GM23248 (cell line): ENCODE results near the gene DCAF7. TPM values are rescaled to one million over a fixed set of nuclear protein-coding genes. Genes with fewer than 3 reads are reported as not detected.

Experiments
- DNase-seq: peaks from one replicate; pipeline ENCODE4 v3.0.0-alpha.2; 2015
- H2AFZ ChIP-seq: fragments of 200-600 bp; sonication (generic); 2 replicates; pipeline ENCODE4 v1.6.1; 2016; ENCODE audit warnings: antibody characterized with exemption
- H3F3A ChIP-seq: fragments of 200-600 bp; sonication (generic); 2 replicates; pipeline ENCODE4 v1.6.1; 2016; ENCODE audit warnings: mild to moderate bottlenecking, antibody characterized with exemption, mixed run types; ENCODE audit not compliant: insufficient read depth
- H3K27ac ChIP-seq: fragments of 200-600 bp; sonication (generic); 2 replicates; pipeline ENCODE4 v1.5.1; 2016; ENCODE audit warnings: mild to moderate bottlenecking
- H3K27me3 ChIP-seq: fragments of 200-600 bp; sonication (generic); replicated peaks from 2 replicates; pipeline ENCODE4 v1.6.1; 2016; ENCODE audit warnings: mild to moderate bottlenecking; ENCODE audit not compliant: insufficient read depth
- H3K36me3 ChIP-seq: fragments of 200-600 bp; sonication (generic); 2 replicates; pipeline ENCODE4 v1.6.1; 2016; ENCODE audit warnings: low read depth, mild to moderate bottlenecking
- H3K4me1 ChIP-seq: fragments of 200-600 bp; sonication (generic); 2 replicates; pipeline ENCODE4 v1.6.1; 2016; ENCODE audit warnings: mild to moderate bottlenecking; ENCODE audit not compliant: insufficient read depth
- H3K4me2 ChIP-seq: fragments of 200-600 bp; sonication (generic); one replicate; pipeline ENCODE4 v1.6.1; 2016; ENCODE audit warnings: mild to moderate bottlenecking; ENCODE audit not compliant: unreplicated experiment
- H3K4me3 ChIP-seq: fragments of 200-600 bp; sonication (generic); 2 replicates; pipeline ENCODE4 v1.5.1; 2016; ENCODE audit warnings: mild to moderate bottlenecking
- H3K79me2 ChIP-seq: fragments of 200-600 bp; sonication (generic); 2 replicates; pipeline ENCODE4 v1.6.1; 2016; ENCODE audit warnings: mild to moderate bottlenecking; ENCODE audit not compliant: insufficient read depth
- H3K9ac ChIP-seq: fragments of 200-600 bp; sonication (generic); 2 replicates; pipeline ENCODE4 v1.6.1; 2016; ENCODE audit warnings: mild to moderate bottlenecking
- H3K9me2 ChIP-seq: fragments of 200-600 bp; sonication (generic); 2 replicates; pipeline ENCODE4 v1.6.1; 2016; ENCODE audit warnings: mixed run types, mild to moderate bottlenecking, moderate library complexity; ENCODE audit not compliant: insufficient read depth
- H3K9me3 ChIP-seq: fragments of 200-600 bp; sonication (generic); one replicate; pipeline ENCODE4 v1.6.1; 2017; ENCODE audit warnings: low read depth
- H4K20me1 ChIP-seq: fragments of 200-600 bp; sonication (generic); 2 replicates; pipeline ENCODE4 v1.6.0; 2016; ENCODE audit not compliant: insufficient read depth
- EZH2 ChIP-seq: fragments of 200-600 bp; sonication (generic); IDR thresholded peaks from 2 replicates; pipeline ENCODE4 v1.6.1; 2018; ENCODE audit warnings: antibody characterized with exemption, mild to moderate bottlenecking; ENCODE audit not compliant: insufficient read depth, poor library complexity, severe bottlenecking
- EZH2phosphoT487 ChIP-seq: fragments of 200-600 bp; sonication (generic); IDR thresholded peaks from 2 replicates; pipeline ENCODE4 v1.6.1; 2018; ENCODE audit warnings: antibody characterized with exemption, moderate library complexity, mild to moderate bottlenecking, low read depth; ENCODE audit not compliant: insufficient read depth
- WGBS, 2 experiments: methylation state at CpG; one replicate each; pipeline ENCODE4 v1.1.6; 2015 to 2017; ENCODE audit warnings: low lambda C conversion rate in 2 of 2, low coverage in 1 of 2; ENCODE audit errors: missing lambda C conversion rate in 2 of 2; 5-methylcytosine and 5-hydroxymethylcytosine counted together
- in situ Hi-C: fragments of 300-500 bp; cut with MboI; formaldehyde crosslinking; loops from 2 replicates; pipeline ENCODE4 v1.15.0; 2020
- polyA plus RNA-seq: library from polyadenylated mRNA; unstranded; fragments of >200 nt; fragmentation: Nextera tagmentation; extraction: Ambion mirVana; gene quantifications from 2 replicates; pipeline ENCODE4 v1.2.1, GENCODE V29; 2016
- total RNA-seq: library from RNA; depleted of rRNA; stranded (reverse); fragments of >200 nt; shearing (Covaris generic); gene quantifications from 2 replicates; pipeline ENCODE4 v1.2.3, GENCODE V29; 2014; rRNA removed

Gene DCAF7, protein sequence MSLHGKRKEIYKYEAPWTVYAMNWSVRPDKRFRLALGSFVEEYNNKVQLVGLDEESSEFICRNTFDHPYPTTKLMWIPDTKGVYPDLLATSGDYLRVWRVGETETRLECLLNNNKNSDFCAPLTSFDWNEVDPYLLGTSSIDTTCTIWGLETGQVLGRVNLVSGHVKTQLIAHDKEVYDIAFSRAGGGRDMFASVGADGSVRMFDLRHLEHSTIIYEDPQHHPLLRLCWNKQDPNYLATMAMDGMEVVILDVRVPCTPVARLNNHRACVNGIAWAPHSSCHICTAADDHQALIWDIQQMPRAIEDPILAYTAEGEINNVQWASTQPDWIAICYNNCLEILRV
- total RNA-seq = 21.2 and 21.6 TPM in 2 replicates
- 38.2 and 38.4 TPM in 2 replicates for polyA plus RNA-seq

GRCh38 chr17:63549946-63550816 is at the start of gene DCAF7:
TSS of gene DCAF7 (plus strand) at chr17:63550477. CDS start at chr17:63550678, 201 bp downstream.
- Histone ChIP-seq H3K9ac (peak within 1 kb of the TSS; percentile 90), H3K27ac (peak within 1 kb of the TSS; percentile 82), H3K9me2 (no peaks in the 10 kb centered on the region), H3K4me1 (peaks cover 20% of the 10 kb centered on the region), H3F3A (peaks cover 14% of the 10 kb centered on the region), H4K20me1 (peaks cover 26% of the 10 kb centered on the region), H3K4me3 (peak within 1 kb of the TSS; percentile 82), H3K79me2 (peaks cover 48% of the 10 kb centered on the region), H2AFZ (peak within 1 kb of the TSS; percentile 94), H3K36me3 (no peaks in the 10 kb centered on the region), H3K27me3 (no peaks in the 10 kb centered on the region), H3K4me2 (peak within 1 kb of the TSS; percentile 99), H3K9me3 (no peaks in the 10 kb centered on the region)
- peak; percentile 100 for DNase-seq
- WGBS, 2 experiments = 0% methylated on average over 64 to 65 of the region's 72 CpGs
- TF ChIP-seq EZH2 (no peak), EZH2phosphoT487 (no peak)
- in situ Hi-C loops = no loop called here

- no peak overlapping the region for H3K27ac ChIP-seq
- H3K9ac ChIP-seq = no peak overlapping the region
- no peak overlapping the region for H3K4me3 ChIP-seq
- no peaks in the 10 kb centered on the region for H3K79me2 ChIP-seq
- H2AFZ ChIP-seq = no peak overlapping the region
- TF ChIP-seq EZH2phosphoT487 (no peak), EZH2 (no peak)
- no peaks in the 10 kb centered on the region for H3K9me3 ChIP-seq
- H3F3A ChIP-seq = no peaks in the 10 kb centered on the region
- in situ Hi-C loops = no loop called here
- no peak overlapping the region for H3K4me2 ChIP-seq
- H3K27me3 ChIP-seq = peaks cover 17% of the 10 kb centered on the region
- WGBS, 2 experiments = 43 to 56% methylated on average over 10 to 14 of the region's 14 CpGs
- DNase-seq = no peak
- no peaks in the 10 kb centered on the region for H3K9me2 ChIP-seq
- H3K36me3 ChIP-seq = no peaks in the 10 kb centered on the region
- H3K4me1 ChIP-seq = peaks cover 11% of the 10 kb centered on the region
- H4K20me1 ChIP-seq = no peaks in the 10 kb centered on the region
These were observed 49.5 kb upstream of the DCAF7 start for GRCh38 chr17:63500543-63501390.

- 68 to 80% methylated on average over 8 of the region's 8 CpGs for WGBS, 2 experiments
- H3K4me2 ChIP-seq = no peak overlapping the region
- DNase-seq = no peak
These were observed 47.0 kb upstream of the DCAF7 start for GRCh38 chr17:63503341-63503705.

GRCh38 chr17:63504261-63504660 is 46.0 kb upstream of the DCAF7 start:
- H3K27ac ChIP-seq = no peak overlapping the region
- TF ChIP-seq EZH2phosphoT487 = no peak
- no peak overlapping the region for H3K4me3 ChIP-seq
- H3K4me2 ChIP-seq = no peak overlapping the region
- no peaks in the 10 kb centered on the region for H3F3A ChIP-seq
- H3K9me3 ChIP-seq = no peaks in the 10 kb centered on the region
- no peak overlapping the region for H2AFZ ChIP-seq
- no peaks in the 10 kb centered on the region for H3K79me2 ChIP-seq
- H3K4me1 ChIP-seq = peaks cover under 1% of the 10 kb centered on the region; the same call in 1 of the 2 replicates
- in situ Hi-C loops = no loop called here
- peaks cover 17% of the 10 kb centered on the region for H3K27me3 ChIP-seq
- H3K9ac ChIP-seq = no peak overlapping the region
- DNase-seq = no peak
- no peaks in the 10 kb centered on the region for H4K20me1 ChIP-seq
- no peaks in the 10 kb centered on the region for H3K36me3 ChIP-seq
- no peaks in the 10 kb centered on the region for H3K9me2 ChIP-seq

More at GRCh38 chr17:63503341-63503705, 47.0 kb upstream of the DCAF7 start:
- no peak overlapping the region for H3K9ac ChIP-seq
- no peaks in the 10 kb centered on the region for H3K9me2 ChIP-seq
- no peaks in the 10 kb centered on the region for H3F3A ChIP-seq
- TF ChIP-seq EZH2 = no peak
- TF ChIP-seq EZH2phosphoT487 = no peak
- in situ Hi-C loops = no loop called here
- H3K27me3 ChIP-seq = peaks cover 17% of the 10 kb centered on the region
- H3K27ac ChIP-seq = no peak overlapping the region
- no peak overlapping the region for H2AFZ ChIP-seq
- H3K4me1 ChIP-seq = peaks cover 10% of the 10 kb centered on the region
- no peaks in the 10 kb centered on the region for H4K20me1 ChIP-seq
- H3K9me3 ChIP-seq = no peaks in the 10 kb centered on the region
- no peak overlapping the region for H3K4me3 ChIP-seq
- H3K36me3 ChIP-seq = no peaks in the 10 kb centered on the region
- H3K79me2 ChIP-seq = no peaks in the 10 kb centered on the region
